ENCODE measurements around the gene NAALADL2.

GRCh38 chr3:175612487-175613196 is 753.5 kb downstream of the NAALADL2 start:
- TF ChIP-seq CTCF (IDR thresholded peaks at IDR 0.05) (no peak), POLR2AphosphoS5 (IDR thresholded peaks at IDR 0.05; ENCODE audit: low read depth, low read length) (no peak), REST (IDR thresholded peaks at IDR 0.05; ENCODE audit: insufficient read depth in 1 of 2, low read depth in 2 of 2, low read length in 1 of 2) (no peak), SIN3A (IDR thresholded peaks at IDR 0.05; ENCODE audit: borderline replicate concordance, insufficient read depth, low read depth, low read length) (no peak), TCF7L2 (IDR thresholded peaks at IDR 0.05; ENCODE audit: low read depth, low read length) (no peak)
